CD14-positive monocyte (primary cell): ENCODE results near the gene SUCO. TPM values are rescaled to one million over a fixed set of nuclear protein-coding genes. Genes with fewer than 3 reads are reported as not detected.

Experiments used
- DNase-seq, 3 donors: peaks; one replicate each; pipeline ENCODE4 v3.0.0-alpha.2; 2011 to 2022
- H2AFZ ChIP-seq: 2 replicates; pipeline ENCODE4 v1.6.0; 2012; ENCODE audit warnings: mild to moderate bottlenecking, low read depth, low read length, inconsistent platforms; ENCODE audit not compliant: insufficient read depth, poor library complexity, severe bottlenecking
- H3K27ac ChIP-seq, 2 donors: 1 replicate in 1 of 2; 2 replicates in 1 of 2; pipeline ENCODE4 v1.5.1; 2012 to 2013; ENCODE audit warnings: low read length in 2 of 2, control low read depth in 1 of 2, inconsistent platforms in 1 of 2, low read depth in 1 of 2, mild to moderate bottlenecking in 1 of 2
- H3K27me3 ChIP-seq, 2 donors: one replicate each; pipeline versions ENCODE4 v1.6.0 to v1.6.1; 2011 to 2013; ENCODE audit warnings: low read length in 2 of 2; ENCODE audit not compliant: control insufficient read depth in 2 of 2, insufficient read depth in 2 of 2
- H3K36me3 ChIP-seq, 2 donors: replicated peaks in 1 of 2; 1 replicate in 1 of 2; 2 replicates in 1 of 2; pipeline versions ENCODE4 v1.5.1 to v1.6.1; 2012 to 2013; ENCODE audit warnings: low read length in 2 of 2, control low read depth in 1 of 2, inconsistent platforms in 1 of 2, mild to moderate bottlenecking in 1 of 2; ENCODE audit not compliant: insufficient read depth in 2 of 2, control insufficient read depth in 1 of 2
- H3K4me1 ChIP-seq, 2 donors: 1 replicate in 1 of 2; 2 replicates in 1 of 2; pipeline versions ENCODE4 v1.5.1 to v1.6.1; 2012 to 2013; ENCODE audit warnings: low read length in 2 of 2, control low read depth in 1 of 2, inconsistent platforms in 1 of 2, mild to moderate bottlenecking in 1 of 2, moderate library complexity in 1 of 2; ENCODE audit not compliant: insufficient read depth in 2 of 2, control insufficient read depth in 1 of 2
- H3K4me2 ChIP-seq: replicated peaks from 2 replicates; pipeline ENCODE3; 2012; ENCODE audit warnings: low read length, moderate library complexity, mild to moderate bottlenecking; ENCODE audit not compliant: poor library complexity, severe bottlenecking; ENCODE audit errors: extremely low read depth
- H3K4me3 ChIP-seq, 3 experiments: fragments of 200-600 bp in 1 of 3; sonication (generic) in 1 of 3; replicated peaks in 1 of 3; 1 replicate in 2 of 3; 2 replicates in 1 of 3; pipeline ENCODE4 v1.5.1; 2011 to 2013; ENCODE audit warnings: low read length in 3 of 3, mild to moderate bottlenecking in 3 of 3, control low read depth in 2 of 3, low read depth in 2 of 3, inconsistent platforms in 1 of 3, moderate library complexity in 1 of 3
- H3K79me2 ChIP-seq: 2 replicates; pipeline ENCODE4 v1.6.0; 2012; ENCODE audit warnings: mild to moderate bottlenecking, control low read depth, inconsistent platforms, low read length, moderate library complexity; ENCODE audit not compliant: insufficient read depth
- H3K9ac ChIP-seq: 2 replicates; pipeline ENCODE4 v1.6.0; 2017; ENCODE audit warnings: low read length, mild to moderate bottlenecking; ENCODE audit not compliant: insufficient read depth, poor library complexity, severe bottlenecking
- H3K9me3 ChIP-seq, 2 donors: replicated peaks in 1 of 2; 1 replicate in 1 of 2; 2 replicates in 1 of 2; pipeline versions ENCODE4 v1.5.1 to v1.6.1; 2012 to 2013; ENCODE audit warnings: low read length in 2 of 2, control low read depth in 1 of 2; ENCODE audit not compliant: control insufficient read depth in 1 of 2, insufficient read depth in 1 of 2
- H4K20me1 ChIP-seq: 2 replicates; pipeline ENCODE4 v1.6.0; 2012; ENCODE audit warnings: mild to moderate bottlenecking, low read length, control low read depth, moderate library complexity; ENCODE audit not compliant: insufficient read depth
- H3K27ac Mint-ChIP-seq, 7 donors: one replicate each; pipeline ENCODE4 v1.8.0; 2020; ENCODE audit warnings: mild to moderate bottlenecking in 7 of 7, mixed read lengths in 7 of 7, moderate library complexity in 6 of 7, inconsistent platforms in 2 of 7
- H3K27me3 Mint-ChIP-seq, 3 donors: one replicate each; pipeline ENCODE4 v1.8.0; 2021 to 2022; ENCODE audit warnings: low read depth in 3 of 3, mild to moderate bottlenecking in 3 of 3, mixed read lengths in 3 of 3, moderate library complexity in 3 of 3, inconsistent platforms in 1 of 3
- H3K36me3 Mint-ChIP-seq, 2 donors: one replicate each; pipeline ENCODE4 v1.8.0; 2020; ENCODE audit warnings: mixed read lengths in 2 of 2, inconsistent platforms in 1 of 2, mild to moderate bottlenecking in 1 of 2
- H3K4me1 Mint-ChIP-seq: one replicate; pipeline ENCODE4 v1.8.0; 2020; ENCODE audit warnings: mild to moderate bottlenecking, mixed read lengths
- H3K4me3 Mint-ChIP-seq, 2 donors: one replicate each; pipeline ENCODE4 v1.8.0; 2020; ENCODE audit warnings: mild to moderate bottlenecking in 2 of 2, mixed read lengths in 2 of 2, moderate library complexity in 1 of 2
- H3K9me3 Mint-ChIP-seq, 7 donors: one replicate each; pipeline ENCODE4 v1.8.0; 2020 to 2022; ENCODE audit warnings: mixed read lengths in 7 of 7, mild to moderate bottlenecking in 6 of 7, moderate library complexity in 6 of 7, inconsistent platforms in 2 of 7
- CTCF ChIP-seq: fragments of 200-600 bp; IDR thresholded peaks from one replicate; pipeline ENCODE4 v1.8.0; 2022; ENCODE audit warnings: antibody characterized with exemption, mild to moderate bottlenecking
- WGBS: methylation state at CpG from one replicate; pipeline ENCODE4 v1.1.5; 2013; ENCODE audit warnings: missing lambda C conversion rate; ENCODE audit not compliant: insufficient coverage; 5-methylcytosine and 5-hydroxymethylcytosine counted together
- intact Hi-C, 2 donors: fragments of 100-400 bp; cut with micrococcal nuclease; formaldehyde crosslinking; loops; one replicate each; pipeline versions ENCODE4 v1.15.0 to v1.15.1; 2023
- polyA plus RNA-seq, 3 donors: library from polyadenylated mRNA; depleted of rRNA in 1 of 3; unstranded in 2 of 3; stranded (reverse) in 1 of 3; fragments of 300-500 nt in 2 of 3; fragments of >200 nt in 1 of 3; fragmentation: Illumina TruSeq in 2 of 3; gene quantifications; 1 replicate in 2 of 3; 2 replicates in 1 of 3; pipeline ENCODE4 v1.2.3, GENCODE V29; 2012 to 2021

The SUCO gene
- polyA plus RNA-seq, 3 donors = 6.8 to 8.5 (median 6.8) TPM

DNA sequence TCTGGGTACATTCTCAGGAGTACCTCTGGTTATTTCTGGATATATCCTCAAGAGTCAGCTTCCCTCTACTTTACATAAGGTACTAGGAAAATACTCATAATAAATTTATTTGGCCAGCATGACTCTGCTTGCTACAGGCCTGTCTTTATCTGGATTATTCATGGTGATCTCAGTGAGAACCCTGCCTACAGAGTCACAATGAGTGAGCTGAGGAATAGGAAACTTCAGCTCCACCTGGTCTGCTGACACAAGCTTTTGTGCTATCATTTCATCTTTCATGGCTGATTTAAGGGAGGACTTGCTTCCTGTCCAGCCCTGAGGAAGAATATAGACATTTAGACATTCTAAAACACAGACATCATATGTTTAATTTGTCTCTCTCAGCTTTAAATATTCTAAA, 19.5 kb upstream of the SUCO start:
- H3K9me3 Mint-ChIP-seq = peaks cover 0 to 9% (median 4%) of the 10 kb centered on the region in 7 donors
- Histone ChIP-seq H4K20me1 (no peaks in the 10 kb centered on the region), H3K27me3 (no peaks in the 10 kb centered on the region), H3K4me1 (peaks cover 31 to 43% of the 10 kb centered on the region in 2 donors), H3K9me3 (no peaks in the 10 kb centered on the region), H3K79me2 (no peaks in the 10 kb centered on the region), H3K4me3 (no peak overlapping the region), H2AFZ (no peak overlapping the region), H3K36me3 (no peaks in the 10 kb centered on the region), H3K4me2 (no peak overlapping the region), H3K27ac (no peak overlapping the region), H3K9ac (no peak overlapping the region)
- intact Hi-C loops = no loop called here
- no peak overlapping the region for H3K27ac Mint-ChIP-seq
- H3K36me3 Mint-ChIP-seq = no peaks in the 10 kb centered on the region
- DNase-seq = no peak
- no peak overlapping the region for H3K4me3 Mint-ChIP-seq
- H3K27me3 Mint-ChIP-seq = peaks cover 0 to 2% (median 0%) of the 10 kb centered on the region in 3 donors
- peaks cover 39% of the 10 kb centered on the region for H3K4me1 Mint-ChIP-seq
- TF ChIP-seq CTCF = no peak

GRCh38 chr1:172514108-172514507, 18.8 kb upstream of the SUCO start:
- Histone ChIP-seq H3K4me1 (peaks cover 31 to 43% of the 10 kb centered on the region in 2 donors), H3K27me3 (no peaks in the 10 kb centered on the region), H3K36me3 (no peaks in the 10 kb centered on the region), H3K4me2 (no peak overlapping the region), H2AFZ (no peak overlapping the region), H3K9ac (no peak overlapping the region), H3K9me3 (no peaks in the 10 kb centered on the region), H4K20me1 (no peaks in the 10 kb centered on the region), H3K27ac (no peak overlapping the region), H3K79me2 (no peaks in the 10 kb centered on the region), H3K4me3 (no peak overlapping the region)
- peaks cover 39% of the 10 kb centered on the region for H3K4me1 Mint-ChIP-seq
- WGBS = 100% methylated on average over 1 of the region's 3 CpGs
- intact Hi-C loops = no loop called here
- H3K4me3 Mint-ChIP-seq = no peak overlapping the region
- H3K36me3 Mint-ChIP-seq = no peaks in the 10 kb centered on the region
- no peak for TF ChIP-seq CTCF
- DNase-seq = no peak
- peaks cover 0 to 2% (median 0%) of the 10 kb centered on the region in 3 donors for H3K27me3 Mint-ChIP-seq
- peaks cover 0 to 9% (median 4%) of the 10 kb centered on the region in 7 donors for H3K9me3 Mint-ChIP-seq
- no peak overlapping the region for H3K27ac Mint-ChIP-seq
